OCI-LY3 (cell line): Measurements from ENCODE around the gene SYT8.

Experiments
- CTCF ChIP-seq: fragments of 200-600, 300-600 bp; sonication (generic); IDR thresholded peaks from 2 replicates; pipeline ENCODE4 v1.5.1; 2014; ENCODE audit warnings: antibody characterized with exemption, low read length, low read depth
- EZH2phosphoT487 ChIP-seq: fragments of 200-600 bp; shearing (Covaris generic); IDR thresholded peaks from 2 replicates; pipeline ENCODE4 v1.6.1; 2018; ENCODE audit warnings: antibody characterized with exemption, mixed run types, low read depth

- TF ChIP-seq CTCF (no peak), EZH2phosphoT487 (no peak)
These were observed 8.9 kb upstream of the SYT8 start for GRCh38 chr11:1825785-1826451.
